ENCODE measurements around the gene TAS1R1. TPM values are rescaled to one million over a fixed set of nuclear protein-coding genes. Genes with fewer than 3 reads are reported as not detected.

Gene TAS1R1
- total and polyA plus RNA-seq, 9 of the 15 experiments (the other 6 are each of a cell fraction or from before 2014, with no cell fraction given) = 0.06 TPM; not detected in 8

- in situ Hi-C loops (cut with MboI) = no loop called here
- Histone ChIP-seq H3K4me1 (replicated peaks in 1 of 2; ENCODE audit: control insufficient read depth in 2 of 2, insufficient read depth in 2 of 2, low read length in 2 of 2) (peaks cover 0 to 39% of the 10 kb centered on the region in 2 experiments; a peak in 1 of 5 replicates), H4K20me1 (replicated peaks; ENCODE audit: control insufficient read depth, insufficient read depth, low read length) (peaks cover 19% of the 10 kb centered on the region; the same call in 1 of the 2 replicates), H3K27me3 (ENCODE audit: control insufficient read depth in 2 of 2, insufficient read depth in 2 of 2, low read length in 2 of 2) (no peaks in the 10 kb centered on the region), H3K4me3 (no peak overlapping the region), H3K9ac (ENCODE audit: insufficient read depth in 1 of 2, low read depth in 2 of 2, low read length in 2 of 2) (peak overlapping the region in 1 of 2 experiments; percentile 66; a peak in 1 of 4 replicates), H3K9me1 (ENCODE audit: control insufficient read depth, insufficient read depth, low read length) (peaks cover 9% of the 10 kb centered on the region), H3K4me2 (ENCODE audit: insufficient read depth, low read length) (no peak overlapping the region), H3K36me3 (ENCODE audit: control insufficient read depth, insufficient read depth, low read length) (peaks cover 100% of the 10 kb centered on the region), H3K27ac (ENCODE audit: extremely low read depth, low read depth, low read length) (no peak overlapping the region), H3K79me2 (ENCODE audit: control insufficient read depth, insufficient read depth, low read length) (peaks cover 16% of the 10 kb centered on the region), H2AFZ (ENCODE audit: low read depth, low read length) (no peak overlapping the region), H3K9me3 (replicated peaks; ENCODE audit: control insufficient read depth, insufficient read depth, low read depth, low read length) (no peaks in the 10 kb centered on the region)
- ATAC-seq (no peak), DNase-seq (ENCODE audit: extremely low read depth in 1 of 4, low spot score in 3 of 4) (no peak), FAIRE-seq (no peak)
- TF ChIP-seq POLR2G (IDR thresholded peaks at IDR 0.05; ENCODE audit: low read depth, low read length) = peak; percentile 69
- TF ChIP-seq RBFOX2 (IDR thresholded peaks at IDR 0.05; ENCODE audit: low read depth, low read length) = peak; percentile 60; the same call in 1 of the 2 replicates
- TF ChIP-seq PREB (CRISPR knock-in tag; IDR thresholded peaks at IDR 0.05) = no peak
- intact Hi-C loops (cut with micrococcal nuclease) = no loop called here
- ChIA-PET CTCF (ENCODE audit: low intra/inter-chr PET ratio) (no interaction called here), POLR2A (interaction anchor here (0.6 to 4.2 kb wide), 5 partner anchors 10 to 50 kb away, joined by 3 to 59 read pairs (median 7); partner anchors contain the start of genes KLHL21 and ZBTB48)
- BruUV-seq (replicated peaks) = no TSS peak
- WGBS (ENCODE audit: insufficient coverage, low coverage, missing lambda C conversion rate) = 95% methylated on average over 13 of the region's 13 CpGs
Observed at GRCh38 chr1:6591222-6591621, 36.1 kb downstream of the TAS1R1 start.

GRCh38 chr1:6591644-6592043, 36.5 kb downstream of the TAS1R1 start:
- POLR2A ChIA-PET = interaction anchor here (0.6 to 4.2 kb wide), 8 partner anchors 10 to 50 kb away, joined by 3 to 59 read pairs (median 4); partner anchors contain the start of genes KLHL21 and ZBTB48
- Histone ChIP-seq H3K4me1 (replicated peaks in 1 of 2; ENCODE audit: control insufficient read depth in 2 of 2, insufficient read depth in 2 of 2, low read length in 2 of 2) (peaks cover 0 to 35% of the 10 kb centered on the region in 2 experiments; a peak in 2 of 5 replicates), H3K36me3 (ENCODE audit: control insufficient read depth, insufficient read depth, low read length) (peaks cover 100% of the 10 kb centered on the region), H3K79me2 (ENCODE audit: control insufficient read depth, insufficient read depth, low read length) (peaks cover 20% of the 10 kb centered on the region), H3K27me3 (ENCODE audit: control insufficient read depth in 2 of 2, insufficient read depth in 2 of 2, low read length in 2 of 2) (no peaks in the 10 kb centered on the region), H3K27ac (ENCODE audit: extremely low read depth, low read depth, low read length) (no peak overlapping the region), H2AFZ (ENCODE audit: low read depth, low read length) (no peak overlapping the region), H3K4me3 (no peak overlapping the region), H3K4me2 (ENCODE audit: insufficient read depth, low read length) (no peak overlapping the region), H3K9me1 (ENCODE audit: control insufficient read depth, insufficient read depth, low read length) (peaks cover 8% of the 10 kb centered on the region), H4K20me1 (replicated peaks; ENCODE audit: control insufficient read depth, insufficient read depth, low read length) (peaks cover 23% of the 10 kb centered on the region), H3K9ac (ENCODE audit: insufficient read depth in 1 of 2, low read depth in 2 of 2, low read length in 2 of 2) (peak overlapping the region in 1 of 2 experiments; percentile 66; a peak in 2 of 4 replicates), H3K9me3 (replicated peaks; ENCODE audit: control insufficient read depth, insufficient read depth, low read depth, low read length) (no peaks in the 10 kb centered on the region)
- ATAC-seq (no peak), FAIRE-seq (no peak), DNase-seq (ENCODE audit: extremely low read depth in 1 of 4, low spot score in 3 of 4) (no peak)
- in situ Hi-C loops (cut with MboI) (no loop called here), intact Hi-C loops (cut with micrococcal nuclease) (no loop called here)
- BruUV-seq (replicated peaks) = no TSS peak
- CTCF ChIA-PET (ENCODE audit: low intra/inter-chr PET ratio) = no interaction called here
- 87% methylated on average over 6 of the region's 6 CpGs for WGBS (ENCODE audit: insufficient coverage, low coverage, missing lambda C conversion rate)
- TF ChIP-seq ARHGAP35 (IDR thresholded peaks at IDR 0.05; ENCODE audit: partially characterized antibody) (no peak), POLR2B (IDR thresholded peaks at IDR 0.05; ENCODE audit: low read depth, partially characterized antibody) (no peak), EP300 (IDR thresholded peaks at IDR 0.05; ENCODE audit: low read length) (no peak), POLR2G (IDR thresholded peaks at IDR 0.05; ENCODE audit: low read depth, low read length) (peak; percentile 59), ILF3 (IDR thresholded peaks at IDR 0.05; ENCODE audit: borderline replicate concordance) (no peak), RBFOX2 (IDR thresholded peaks at IDR 0.05; ENCODE audit: low read depth, low read length) (peak; percentile 56), MEF2A (IDR thresholded peaks at IDR 0.05; ENCODE audit: control insufficient read depth, low read depth, low read length) (no peak), TSHZ1 (CRISPR knock-in tag; IDR thresholded peaks at IDR 0.05) (no peak), ELF2 (CRISPR knock-in tag; IDR thresholded peaks at IDR 0.05) (no peak), RFX1 (IDR thresholded peaks at IDR 0.05) (no peak), E2F3 (CRISPR knock-in tag; IDR thresholded peaks at IDR 0.05) (no peak)
